ENCODE measurements around the gene GLIPR1.
A peak's percentile ranks its signal among the peaks of the same experiment; 100 is the strongest.
"Not testable (repeated sequence)": the region's sequence is repeated elsewhere in the genome, so short reads cannot be mapped to it uniquely, and the experiment has no call there.

GLIPR1 gene

GRCh38 chr12:75443709-75444108, 36.8 kb upstream of the GLIPR1 start:
- DNase-seq (ENCODE audit: low read depth) = no peak
- H3K4me3 ChIP-seq (replicated peaks; ENCODE audit: low read depth, low read length) = no peak overlapping the region
- TF ChIP-seq CTCF (IDR thresholded peaks at IDR 0.05; ENCODE audit: low read length, missing control alignments) = no peak

- TF ChIP-seq CTCF (IDR thresholded peaks at IDR 0.05; ENCODE audit: low read length, missing control alignments) = no peak
- DNase-seq (ENCODE audit: low read depth) = peak; percentile 62
- H3K4me3 ChIP-seq (replicated peaks; ENCODE audit: low read depth, low read length) = no peak overlapping the region
Observed at GRCh38 chr12:75444429-75445136, 36.0 kb upstream of the GLIPR1 start.

GRCh38 chr12:75445137-75445507, 35.4 kb upstream of the GLIPR1 start:
- H3K4me3 ChIP-seq (replicated peaks; ENCODE audit: low read depth, low read length); DNase-seq (ENCODE audit: low read depth): not testable (repeated sequence)

- DNase-seq (ENCODE audit: low read depth) = peak; percentile 51
- TF ChIP-seq CTCF (IDR thresholded peaks at IDR 0.05; ENCODE audit: low read length, missing control alignments) = no peak
- no peak overlapping the region for H3K4me3 ChIP-seq (replicated peaks; ENCODE audit: low read depth, low read length)
Observed at GRCh38 chr12:75446857-75447256, 33.7 kb upstream of the GLIPR1 start.

GRCh38 chr12:75447691-75448393, 32.7 kb upstream of the GLIPR1 start:
- TF ChIP-seq CTCF (IDR thresholded peaks at IDR 0.05; ENCODE audit: low read length, missing control alignments) = no peak
- DNase-seq (ENCODE audit: low read depth) = no peak
- H3K4me3 ChIP-seq (replicated peaks; ENCODE audit: low read depth, low read length) = no peak overlapping the region

- TF ChIP-seq CTCF (IDR thresholded peaks at IDR 0.05; ENCODE audit: low read length, missing control alignments) = no peak
- H3K4me3 ChIP-seq (replicated peaks; ENCODE audit: low read depth, low read length) = no peak overlapping the region
- peak; percentile 45 for DNase-seq (ENCODE audit: low read depth)
Observed at GRCh38 chr12:75452675-75453330, 27.8 kb upstream of the GLIPR1 start.

- no peak overlapping the region for H3K4me3 ChIP-seq (replicated peaks; ENCODE audit: low read depth, low read length)
- no peak for TF ChIP-seq CTCF (IDR thresholded peaks at IDR 0.05; ENCODE audit: low read length, missing control alignments)
- DNase-seq (ENCODE audit: low read depth) = no peak
Observed at GRCh38 chr12:75455839-75456238, 24.7 kb upstream of the GLIPR1 start.
